NCI-H1436 (cell line): ENCODE results near the gene CCDC32.

Experiments used
- DNase-seq: peaks from one replicate; lab custom pipeline; 2025; lab: John Stamatoyannopoulos, UW

Gene CCDC32

DNA sequence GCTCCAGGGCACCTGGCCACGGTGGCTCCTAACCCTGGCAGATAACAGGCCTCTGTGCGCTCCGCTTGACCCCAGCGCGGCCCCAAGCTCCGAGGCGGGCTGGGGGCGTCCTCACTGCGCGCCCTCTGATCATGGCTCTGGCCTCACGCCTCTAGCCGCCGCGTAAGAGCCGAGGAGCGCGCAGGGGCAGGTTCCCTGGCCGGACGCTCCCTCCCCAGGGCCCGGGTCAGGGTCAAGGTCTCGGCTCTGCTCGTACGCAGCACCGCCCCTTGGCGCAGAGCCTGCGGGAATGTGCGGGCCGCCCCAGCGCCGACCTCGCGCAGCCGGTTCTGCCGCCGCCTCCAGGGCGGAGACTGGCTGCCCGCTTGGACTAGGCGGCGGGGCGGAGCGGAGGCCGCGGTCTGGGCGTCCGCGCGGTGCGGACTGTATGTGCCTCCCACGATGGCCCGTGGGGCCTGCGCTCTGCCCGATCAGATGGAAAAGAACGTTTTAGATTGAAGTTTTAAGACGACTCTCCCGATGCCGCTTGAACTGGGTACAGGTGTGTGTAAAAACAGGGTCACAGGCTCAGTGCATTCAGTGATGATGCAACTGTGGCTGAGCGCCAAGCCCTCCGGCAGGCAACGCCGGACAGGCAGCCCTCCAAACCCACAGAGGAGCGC is 53.2 kb downstream of the CCDC32 start:
- DNase-seq, result no peak

DNA sequence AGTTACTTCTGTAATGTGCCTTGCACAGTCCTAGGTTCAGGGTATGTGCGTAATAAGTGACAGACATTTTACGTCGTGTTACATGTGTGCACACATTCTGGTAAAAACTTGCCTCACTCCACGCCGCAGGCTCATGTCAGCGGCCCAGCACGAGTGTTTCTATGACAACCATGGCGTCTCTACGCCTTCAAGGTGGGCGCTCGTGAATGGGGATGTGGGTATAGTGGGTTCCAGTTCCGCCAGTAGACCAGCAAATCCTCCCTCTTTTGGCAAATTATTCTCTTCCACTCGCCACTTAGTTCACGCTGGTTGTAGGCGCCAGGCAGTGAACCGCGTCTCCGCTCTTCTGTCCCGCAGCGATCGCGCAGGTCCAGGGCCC is 53.8 kb downstream of the CCDC32 start:
- no peak for DNase-seq

DNA sequence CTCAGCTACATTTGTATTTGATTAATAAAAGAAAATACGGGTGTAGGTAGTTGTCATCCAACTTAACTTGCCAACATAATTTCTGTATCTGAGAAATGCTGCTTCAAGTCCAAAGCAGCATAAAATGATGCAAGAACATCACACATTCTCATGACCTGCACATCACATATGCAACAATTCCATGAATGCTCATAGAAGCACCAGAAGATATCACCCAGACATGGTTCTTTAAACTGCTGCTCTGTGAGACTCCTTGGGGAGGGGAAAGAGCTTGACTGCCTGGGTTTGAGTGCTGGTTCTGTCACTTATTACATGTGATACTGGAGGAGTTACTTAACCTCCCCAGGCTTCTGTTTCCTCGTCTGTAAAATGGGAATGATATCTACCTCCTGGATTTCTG is 54.6 kb downstream of the CCDC32 start:
- DNase-seq, result no peak

- DNase-seq, result no peak
Measured at GRCh38 chr15:40508216-40508615, 56.6 kb downstream of the CCDC32 start.

- peak; percentile 63 for DNase-seq
Measured at GRCh38 chr15:40506964-40507571, 57.8 kb downstream of the CCDC32 start.
